Esophagus squamous epithelium (tissue), 4 donors: Measurements from ENCODE around the gene PYY.

ENCODE experiments used
- POLR2A ChIP-seq, 4 donors: fragments of 450-650 bp; IDR thresholded peaks; one replicate each; pipeline ENCODE4 v1.6.1; 2017; ENCODE audit warnings: antibody characterized with exemption in 4 of 4, mild to moderate bottlenecking in 4 of 4, moderate library complexity in 3 of 4
- TF ChIP-seq, protein P1 (sequence below), 6 experiments: fragments of 450-650 bp in 4 of 6; fragments of 200-600 bp in 2 of 6; sonication (generic) in 2 of 6; IDR thresholded peaks; one replicate each; pipeline ENCODE4 v1.5.1; 2016 to 2019; ENCODE audit warnings: antibody characterized with exemption in 6 of 6, mild to moderate bottlenecking in 4 of 6, moderate library complexity in 4 of 6

- TF ChIP-seq, protein P1, sequence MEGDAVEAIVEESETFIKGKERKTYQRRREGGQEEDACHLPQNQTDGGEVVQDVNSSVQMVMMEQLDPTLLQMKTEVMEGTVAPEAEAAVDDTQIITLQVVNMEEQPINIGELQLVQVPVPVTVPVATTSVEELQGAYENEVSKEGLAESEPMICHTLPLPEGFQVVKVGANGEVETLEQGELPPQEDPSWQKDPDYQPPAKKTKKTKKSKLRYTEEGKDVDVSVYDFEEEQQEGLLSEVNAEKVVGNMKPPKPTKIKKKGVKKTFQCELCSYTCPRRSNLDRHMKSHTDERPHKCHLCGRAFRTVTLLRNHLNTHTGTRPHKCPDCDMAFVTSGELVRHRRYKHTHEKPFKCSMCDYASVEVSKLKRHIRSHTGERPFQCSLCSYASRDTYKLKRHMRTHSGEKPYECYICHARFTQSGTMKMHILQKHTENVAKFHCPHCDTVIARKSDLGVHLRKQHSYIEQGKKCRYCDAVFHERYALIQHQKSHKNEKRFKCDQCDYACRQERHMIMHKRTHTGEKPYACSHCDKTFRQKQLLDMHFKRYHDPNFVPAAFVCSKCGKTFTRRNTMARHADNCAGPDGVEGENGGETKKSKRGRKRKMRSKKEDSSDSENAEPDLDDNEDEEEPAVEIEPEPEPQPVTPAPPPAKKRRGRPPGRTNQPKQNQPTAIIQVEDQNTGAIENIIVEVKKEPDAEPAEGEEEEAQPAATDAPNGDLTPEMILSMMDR (IDR thresholded peaks at IDR 0.05) = no peak
- TF ChIP-seq POLR2A (IDR thresholded peaks at IDR 0.05) = no peak
Observed at GRCh38 chr17:44001461-44001920, 47.8 kb upstream of the PYY start.
